GM10248 (cell line): ENCODE results near the gene EDEM1.
"Not testable (repeated sequence)": the region's sequence is repeated elsewhere in the genome, so short reads cannot be mapped to it uniquely, and the experiment has no call there.

ENCODE experiments used
- CTCF ChIA-PET: fragments of 300-600 bp; sonication (Branson Sonifier 250); formaldehyde crosslinking; extraction: SDS; loops from one replicate; lab custom pipeline; 2021; ENCODE audit warnings: antibody characterized with exemption; lab: Yijun Ruan, JAX
- POLR2A ChIA-PET: fragments of 350-650 bp; sonication (Branson Sonifier 250); formaldehyde crosslinking; extraction: SDS; loops from one replicate; lab custom pipeline; 2020; ENCODE audit warnings: antibody characterized with exemption; lab: Yijun Ruan, JAX
- DNase-seq: peaks from one replicate; pipeline ENCODE4 v3.0.0; 2012; ENCODE audit errors: extremely low spot score
- TF ChIP-seq, protein P1 (sequence below): IDR thresholded peaks from 2 replicates; pipeline ENCODE4 v1.5.1; 2012; ENCODE audit warnings: mild to moderate bottlenecking, low read depth; ENCODE audit errors: extremely low read depth, missing control alignments, control extremely low read depth

The EDEM1 gene

DNA sequence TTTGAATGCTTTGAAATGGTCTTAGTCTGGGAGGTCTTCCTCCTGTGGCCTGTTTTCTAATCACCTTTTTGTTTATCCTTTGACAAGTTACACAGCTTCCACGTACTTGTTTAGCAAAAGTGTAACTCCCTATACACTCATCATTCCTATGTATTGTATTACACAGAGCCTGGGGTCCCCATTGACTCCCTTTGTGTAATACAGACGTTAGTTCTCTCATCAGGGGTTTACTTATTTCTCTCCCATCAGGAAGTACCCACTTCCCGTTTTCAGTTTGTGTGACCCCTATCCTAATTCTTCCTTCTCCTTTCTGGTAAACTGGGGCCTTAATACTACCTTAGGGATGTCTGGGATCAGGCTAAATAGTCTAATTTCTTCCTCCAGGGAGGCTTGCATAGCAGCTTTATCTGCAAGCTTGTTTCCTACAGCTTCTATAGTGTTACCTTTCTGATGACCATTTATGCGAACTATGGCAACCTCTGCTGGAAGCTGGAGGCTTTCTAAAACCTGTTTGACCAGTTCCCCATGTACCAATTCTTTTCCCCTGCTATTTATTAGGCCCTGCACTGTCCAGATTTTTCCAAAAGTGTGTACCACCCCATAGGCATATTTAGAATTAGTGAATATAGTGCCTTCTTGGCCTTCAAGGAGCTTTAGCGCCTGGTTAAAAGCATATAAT, 43.1 kb upstream of the EDEM1 start:
- no peak for DNase-seq
- TF ChIP-seq, protein P1, sequence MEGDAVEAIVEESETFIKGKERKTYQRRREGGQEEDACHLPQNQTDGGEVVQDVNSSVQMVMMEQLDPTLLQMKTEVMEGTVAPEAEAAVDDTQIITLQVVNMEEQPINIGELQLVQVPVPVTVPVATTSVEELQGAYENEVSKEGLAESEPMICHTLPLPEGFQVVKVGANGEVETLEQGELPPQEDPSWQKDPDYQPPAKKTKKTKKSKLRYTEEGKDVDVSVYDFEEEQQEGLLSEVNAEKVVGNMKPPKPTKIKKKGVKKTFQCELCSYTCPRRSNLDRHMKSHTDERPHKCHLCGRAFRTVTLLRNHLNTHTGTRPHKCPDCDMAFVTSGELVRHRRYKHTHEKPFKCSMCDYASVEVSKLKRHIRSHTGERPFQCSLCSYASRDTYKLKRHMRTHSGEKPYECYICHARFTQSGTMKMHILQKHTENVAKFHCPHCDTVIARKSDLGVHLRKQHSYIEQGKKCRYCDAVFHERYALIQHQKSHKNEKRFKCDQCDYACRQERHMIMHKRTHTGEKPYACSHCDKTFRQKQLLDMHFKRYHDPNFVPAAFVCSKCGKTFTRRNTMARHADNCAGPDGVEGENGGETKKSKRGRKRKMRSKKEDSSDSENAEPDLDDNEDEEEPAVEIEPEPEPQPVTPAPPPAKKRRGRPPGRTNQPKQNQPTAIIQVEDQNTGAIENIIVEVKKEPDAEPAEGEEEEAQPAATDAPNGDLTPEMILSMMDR = no peak
- ChIA-PET CTCF (interaction anchor here (1.1 to 1.3 kb wide), 4 partner anchors 13 to 37 kb away, joined by 3 to 5 read pairs (median 4); no protein-coding TSS in a partner anchor), POLR2A (interaction anchor here (0.8 kb wide), 1 partner anchor 14 kb away, joined by 3 read pairs; no protein-coding TSS in a partner anchor)

DNA sequence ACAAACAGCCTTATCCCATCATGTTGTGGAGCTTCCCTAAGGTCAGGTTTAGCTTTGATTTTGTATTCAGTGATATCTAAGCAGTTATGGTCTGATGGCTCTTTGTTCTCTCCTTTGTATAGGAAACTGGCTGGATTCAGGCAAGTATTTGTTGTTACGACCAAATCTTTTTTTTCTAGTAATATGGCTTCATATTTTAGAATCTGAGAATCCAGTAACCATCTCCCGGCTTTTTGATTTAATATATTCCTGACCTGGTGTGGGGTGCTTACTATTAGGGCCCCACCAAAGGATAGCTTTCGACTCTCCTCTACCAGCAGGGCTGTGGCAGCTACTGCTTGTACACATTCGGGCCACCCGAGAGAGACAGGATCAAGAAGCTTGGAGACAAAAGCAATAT, 42.4 kb upstream of the EDEM1 start:
- TF ChIP-seq, protein P1 = no peak
- ChIA-PET CTCF (interaction anchor here (1.1 to 1.3 kb wide), 3 partner anchors 13 to 36 kb away, joined by 3 to 5 read pairs (median 4); no protein-coding TSS in a partner anchor), POLR2A (interaction anchor here (0.8 kb wide), 1 partner anchor 13 kb away, joined by 3 read pairs; no protein-coding TSS in a partner anchor)
- no peak for DNase-seq

DNA sequence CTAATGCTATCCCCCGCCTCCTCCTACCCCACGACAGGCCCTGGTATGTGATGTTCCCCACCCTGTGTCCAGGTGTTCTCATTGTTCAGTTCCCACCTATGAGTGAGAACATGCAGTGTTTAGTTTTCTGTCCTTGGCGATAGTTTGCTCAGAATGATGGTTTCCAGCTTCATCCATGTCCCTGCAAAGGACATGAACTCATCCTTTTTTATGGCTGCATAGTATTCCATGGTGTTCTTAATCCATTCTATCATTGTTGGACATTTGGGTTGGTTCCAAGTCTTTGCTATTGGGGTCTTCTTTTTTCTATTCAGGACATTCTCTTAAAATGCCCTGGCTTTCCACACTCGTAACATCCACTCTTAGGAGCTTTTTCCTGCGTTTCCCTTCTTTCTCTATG, 40.4 kb upstream of the EDEM1 start:
- CTCF ChIA-PET = interaction anchor here (1.4 to 1.6 kb wide), 2 partner anchors 10 to 35 kb away, joined by 5 to 10 read pairs; no protein-coding TSS in a partner anchor
- POLR2A ChIA-PET, DNase-seq: not testable (repeated sequence)

DNA sequence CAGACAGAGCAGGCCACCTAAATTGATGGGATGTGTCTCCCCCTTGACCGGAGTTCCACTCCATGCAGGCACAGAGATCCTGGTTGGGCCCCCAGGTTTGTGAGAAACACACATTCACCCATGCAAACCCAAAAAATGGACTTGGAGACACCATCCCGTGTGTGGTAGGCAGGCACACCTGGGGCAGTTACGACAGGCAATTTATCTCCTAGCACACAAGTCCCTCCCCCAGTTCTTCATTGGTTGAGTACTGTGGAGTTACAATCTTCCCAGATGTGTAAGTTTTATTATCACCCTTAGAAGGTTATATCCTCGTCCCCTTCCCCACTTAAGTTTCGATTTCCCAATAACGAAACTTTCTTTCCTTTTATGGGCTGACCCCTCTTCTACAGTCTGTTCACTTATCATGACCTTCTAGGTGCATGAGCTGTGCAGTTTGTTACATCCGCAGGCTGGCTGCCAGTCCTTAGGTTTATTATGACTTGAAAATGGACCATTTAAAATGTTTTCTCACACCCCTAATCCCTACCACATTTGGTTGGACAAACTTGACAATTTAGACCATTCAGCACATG, 38.1 kb upstream of the EDEM1 start:
- CTCF ChIA-PET = interaction anchor here (2.6 kb wide), 1 partner anchor 10 kb away, joined by 18 read pairs; no protein-coding TSS in a partner anchor
- no peak for DNase-seq

DNA sequence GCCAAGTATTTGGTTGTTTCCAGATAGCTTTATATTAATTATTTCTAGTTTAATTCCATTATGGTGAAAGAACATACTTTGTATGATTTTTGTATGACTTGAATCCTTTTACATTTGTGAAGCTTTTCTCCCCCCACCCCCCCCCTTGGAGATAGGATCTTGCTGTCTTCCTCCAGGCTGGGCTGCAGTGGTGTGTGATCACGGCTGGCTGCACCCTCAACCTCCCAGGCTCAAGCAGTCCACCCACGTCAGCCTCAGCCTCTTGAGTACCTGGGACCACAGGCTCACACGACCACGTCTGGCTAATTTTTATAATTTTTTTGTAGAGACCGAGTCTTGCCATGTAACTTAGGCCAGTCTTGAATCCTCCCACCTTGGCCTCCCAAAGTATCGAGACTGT, 35.9 kb upstream of the EDEM1 start:
- TF ChIP-seq, protein P1 = no peak
- ChIA-PET POLR2A (no interaction called here), CTCF (interaction anchor here (0.9 to 2.6 kb wide), 10 partner anchors 11 to 45 kb away, joined by 3 to 18 read pairs (median 4); no protein-coding TSS in a partner anchor)
- DNase-seq = no peak

More for the DNA sequence above, 38.1 kb upstream of the EDEM1 start:
- TF ChIP-seq, protein P1 = no peak
- POLR2A ChIA-PET = no interaction called here

DNA sequence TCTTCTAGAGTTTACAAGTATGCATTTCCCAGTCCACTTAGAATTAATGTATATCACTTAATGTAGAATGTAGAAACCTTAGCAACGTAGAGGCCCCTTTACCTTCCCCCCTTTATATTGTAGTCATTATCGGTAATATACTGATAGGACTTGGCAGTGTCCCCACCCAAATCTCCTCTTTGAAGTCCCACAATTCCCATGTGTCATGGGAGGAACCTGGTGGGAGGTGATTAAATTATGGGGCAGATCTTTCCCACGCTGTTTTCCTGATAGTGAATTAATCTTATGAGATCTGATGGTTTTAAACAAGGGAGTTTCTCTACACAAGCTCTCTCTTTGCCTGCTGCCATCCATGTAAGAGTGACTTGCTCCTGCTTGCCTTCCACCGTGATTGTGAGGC, 34.4 kb upstream of the EDEM1 start:
- DNase-seq = no peak
- ChIA-PET POLR2A (no interaction called here), CTCF (no interaction called here)
- TF ChIP-seq, protein P1 = no peak
